ENCODE data around the gene CD46.
A peak's percentile ranks its signal among the peaks of the same experiment; 100 is the strongest.
"Not testable (repeated sequence)": the region's sequence is repeated elsewhere in the genome, so short reads cannot be mapped to it uniquely, and the experiment has no call there.

Gene CD46

GRCh38 chr1:207751790-207752455, at the start of gene CD46:
Gene CD46, plus strand, starts transcription at chr1:207752054. Its CDS starts 159 bp downstream, at chr1:207752213.
- peak; percentile 90 for DNase-seq

DNA sequence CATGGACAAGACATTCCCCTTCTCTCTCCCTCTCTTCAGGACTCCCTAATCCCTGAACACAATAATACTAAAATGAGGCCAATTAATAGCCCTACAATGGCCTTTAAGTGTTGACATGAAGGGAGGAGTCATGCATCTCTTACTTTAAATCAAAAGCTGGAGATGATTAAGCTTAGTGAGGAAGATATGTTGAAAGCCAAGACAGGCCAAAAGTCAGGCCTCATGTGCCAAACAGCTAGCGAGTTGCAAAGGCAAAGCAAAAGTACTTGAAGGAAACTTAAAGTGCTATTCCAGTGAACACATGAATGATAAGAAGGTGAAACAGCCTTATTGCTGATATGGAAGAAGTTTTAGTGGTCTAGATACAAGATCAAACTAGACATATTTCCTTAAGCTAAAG, 49.5 kb upstream of the CD46 start:
- DNase-seq = no peak

GRCh38 chr1:207703712-207704111, 48.1 kb upstream of the CD46 start:
- DNase-seq = no peak

DNA sequence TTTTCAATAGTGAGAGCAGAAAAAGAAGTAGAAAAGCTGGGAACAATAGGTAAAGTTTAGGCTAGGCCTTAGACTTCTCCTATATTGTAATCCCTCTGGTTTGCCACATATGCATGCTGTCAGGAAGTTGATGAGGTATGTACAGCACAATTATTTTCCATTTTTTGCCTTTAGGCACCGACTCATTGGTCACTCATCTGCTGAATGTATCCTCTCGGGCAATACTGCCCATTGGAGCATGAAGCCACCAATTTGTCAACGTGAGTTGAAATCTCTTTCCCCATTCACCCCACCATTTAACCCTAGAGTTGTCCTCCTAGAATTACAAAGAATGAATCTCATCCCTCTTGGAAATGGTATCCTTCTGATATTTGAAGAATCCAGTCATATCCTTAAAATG, 43.9 kb upstream of the CD46 start:
- DNase-seq = not testable (repeated sequence)

DNA sequence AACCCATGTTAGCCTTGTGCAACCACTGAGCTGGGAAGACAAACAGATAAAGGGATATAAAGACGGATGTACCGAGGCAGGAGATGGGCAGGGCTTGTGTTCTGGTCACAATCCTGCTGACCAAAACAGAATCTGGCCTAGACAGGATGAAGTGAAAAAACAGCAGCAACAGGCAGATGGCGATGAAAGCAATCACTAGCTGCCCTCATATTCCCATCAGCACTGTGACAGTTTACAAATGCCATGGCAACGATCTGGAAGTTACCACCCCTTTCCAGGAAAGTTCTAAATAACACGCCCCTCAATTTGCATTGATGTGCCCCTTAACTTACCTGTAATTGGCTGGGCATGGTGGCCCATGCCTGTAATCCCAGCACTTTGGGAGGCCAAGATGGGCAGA, 40.6 kb upstream of the CD46 start:
- DNase-seq = no peak

DNA sequence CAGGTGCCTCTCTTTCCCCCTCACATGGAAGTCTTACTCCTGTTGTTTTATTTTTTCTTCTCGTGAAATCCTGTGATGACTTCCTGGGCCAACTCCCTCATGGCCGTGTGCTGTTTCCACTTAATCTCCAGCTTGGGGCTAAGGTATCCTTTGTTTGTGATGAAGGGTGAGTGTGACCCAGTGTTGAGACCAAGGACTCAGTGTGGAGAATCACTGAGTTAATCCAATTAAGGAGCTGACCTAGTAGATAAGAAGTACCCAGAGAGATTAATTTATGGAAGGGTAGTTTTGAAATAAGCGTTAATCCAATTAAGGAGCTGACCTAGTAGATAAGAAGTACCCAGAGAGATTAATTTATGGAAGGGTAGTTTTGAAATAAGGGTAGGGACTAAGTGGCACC, 39.2 kb upstream of the CD46 start:
- not testable (repeated sequence) for DNase-seq

DNA sequence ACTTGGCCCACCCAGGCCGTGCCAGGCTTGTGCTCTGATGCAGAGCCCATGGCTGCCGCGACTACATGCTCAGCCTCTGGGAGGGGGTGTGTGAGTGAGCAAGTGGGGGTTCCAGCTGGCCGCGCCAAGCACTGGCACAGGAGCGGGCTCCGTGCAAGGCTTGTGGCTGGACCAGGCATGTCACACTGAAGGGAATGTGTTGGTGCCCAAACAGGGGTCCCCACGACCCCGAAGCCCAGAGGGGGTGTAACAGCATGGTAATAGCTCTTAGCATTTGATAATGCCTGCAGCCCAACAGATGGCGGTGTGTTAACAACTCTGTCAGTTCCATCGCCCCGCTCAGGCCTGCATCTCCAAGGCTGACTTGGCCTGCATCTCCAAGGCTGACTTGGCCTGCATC, 38.3 kb upstream of the CD46 start:
- DNase-seq = no peak

GRCh38 chr1:207719234-207719633, 32.6 kb upstream of the CD46 start:
- no peak for DNase-seq

DNA sequence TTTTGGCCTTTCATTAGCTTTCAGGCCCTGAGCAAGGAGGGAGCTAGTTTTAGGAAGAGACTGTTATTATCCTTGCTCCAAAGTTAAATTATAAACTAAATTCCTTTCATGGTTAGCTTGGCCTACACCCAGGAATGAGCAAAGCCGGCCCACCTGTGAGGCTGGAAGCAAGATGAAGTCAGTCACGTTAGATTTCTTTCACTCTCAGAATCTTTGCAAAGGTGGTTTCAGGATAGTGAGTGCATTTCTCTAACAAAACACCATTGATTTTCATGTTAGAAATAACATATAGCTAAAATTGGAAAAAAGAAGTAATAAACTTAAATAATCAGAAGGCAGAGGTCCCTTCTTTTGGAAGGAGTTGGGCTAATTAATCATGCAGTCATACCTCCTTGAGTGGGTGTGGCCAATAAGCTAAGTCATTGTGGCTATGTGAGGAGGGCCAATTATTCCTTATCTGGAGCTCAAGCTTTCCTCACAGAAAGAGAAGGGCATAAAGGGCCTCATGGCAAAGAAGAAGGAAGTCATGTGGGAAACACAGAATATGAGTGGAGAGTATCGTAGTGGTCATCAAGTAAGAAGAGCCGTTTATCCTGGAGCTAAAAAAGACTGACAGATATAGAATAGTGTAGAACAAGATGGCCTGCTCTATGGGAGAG, 23.5 kb upstream of the CD46 start:
- DNase-seq = not testable (repeated sequence)

- not testable (repeated sequence) for DNase-seq
Measured at GRCh38 chr1:207737503-207738157, 14.2 kb upstream of the CD46 start.

DNA sequence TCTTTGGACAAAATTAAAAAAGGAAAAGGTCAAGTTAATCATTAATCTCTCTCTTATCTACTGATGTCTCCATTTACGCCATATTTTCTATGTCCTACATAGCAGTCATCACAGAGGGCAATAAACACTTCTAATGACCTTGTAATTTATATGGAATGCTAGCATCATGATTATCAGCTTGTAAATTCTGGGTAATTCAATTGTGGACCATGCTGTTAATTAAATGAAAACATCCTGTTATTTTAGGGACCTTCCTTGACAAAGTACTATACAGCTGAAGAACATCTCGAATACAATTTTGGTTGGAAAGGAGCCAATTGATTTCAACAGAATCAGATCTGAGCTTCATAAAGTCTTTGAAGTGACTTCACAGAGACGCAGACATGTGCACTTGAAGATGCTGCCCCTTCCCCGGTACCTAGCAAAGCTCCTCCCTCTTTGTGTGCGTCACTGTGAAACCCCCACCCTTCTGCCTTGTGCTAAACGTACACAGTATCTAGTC, 13.6 kb upstream of the CD46 start:
- not testable (repeated sequence) for DNase-seq

DNA sequence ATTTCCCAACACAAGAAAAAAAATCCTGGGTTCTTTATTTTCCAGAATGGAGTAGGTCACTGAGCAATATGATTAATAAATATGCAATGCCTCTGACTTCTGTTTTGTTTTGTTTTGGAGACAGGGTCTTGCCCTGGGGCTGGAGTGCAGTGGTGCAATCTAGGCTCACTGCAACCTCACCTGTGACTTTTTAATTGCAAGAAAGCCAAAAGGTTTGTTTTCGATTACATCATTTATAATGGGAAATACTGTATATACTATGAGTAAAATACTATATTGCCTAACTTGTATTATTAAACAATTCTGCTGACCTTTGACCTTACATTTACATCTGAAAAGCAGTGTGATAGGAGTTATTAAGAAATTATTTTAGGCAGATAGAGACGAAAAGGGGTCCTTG, 11.6 kb upstream of the CD46 start:
- DNase-seq = no peak

- no peak for DNase-seq
Measured at GRCh38 chr1:207742850-207743555, 8.9 kb upstream of the CD46 start.

- DNase-seq = no peak
Measured at GRCh38 chr1:207744000-207744534, 7.8 kb upstream of the CD46 start.

- DNase-seq = no peak
Measured at GRCh38 chr1:207745285-207745684, 6.6 kb upstream of the CD46 start.

DNA sequence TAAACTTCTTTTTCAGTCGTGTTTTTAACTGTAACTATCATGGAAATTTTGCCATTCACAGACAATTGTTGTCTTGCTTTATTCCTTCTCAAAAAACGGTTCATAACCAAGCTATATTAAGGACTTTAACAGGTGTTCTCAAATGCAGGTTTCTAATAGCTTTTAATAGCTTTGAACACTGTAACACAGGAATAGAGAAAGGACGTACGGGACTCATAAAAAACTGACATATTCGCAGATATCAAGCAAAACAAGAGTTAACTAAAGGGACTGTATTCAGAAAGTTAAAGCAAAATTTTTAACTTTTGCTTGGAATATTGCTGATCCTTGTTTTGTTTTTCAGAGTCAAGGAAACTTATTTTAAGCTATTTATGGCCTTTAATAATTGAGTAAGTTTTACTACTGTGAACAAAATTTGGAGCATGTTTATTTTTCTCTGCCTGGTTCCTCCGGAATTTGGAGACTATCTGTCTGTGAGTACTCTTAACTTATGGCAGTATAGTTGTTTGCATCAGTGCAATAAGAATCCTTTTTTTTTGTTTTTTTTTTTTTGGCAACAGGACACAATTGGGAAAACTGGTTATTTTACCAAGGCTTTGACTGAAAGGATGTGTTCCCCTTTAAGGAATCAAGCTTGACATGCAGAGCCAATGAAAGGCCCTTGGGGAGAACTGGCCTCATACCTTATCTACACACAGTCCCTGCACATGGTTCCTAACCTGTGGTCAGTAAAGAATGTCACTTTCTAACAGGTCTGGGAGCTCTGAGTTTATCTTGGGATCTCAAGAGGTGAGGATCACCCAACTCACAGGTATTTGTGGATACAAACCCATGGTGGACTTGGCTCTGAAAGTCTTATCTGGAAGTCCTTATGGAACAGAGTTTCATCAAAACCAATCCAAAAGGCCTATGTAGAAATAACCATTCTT, 5.8 kb upstream of the CD46 start:
- no peak for DNase-seq

DNA sequence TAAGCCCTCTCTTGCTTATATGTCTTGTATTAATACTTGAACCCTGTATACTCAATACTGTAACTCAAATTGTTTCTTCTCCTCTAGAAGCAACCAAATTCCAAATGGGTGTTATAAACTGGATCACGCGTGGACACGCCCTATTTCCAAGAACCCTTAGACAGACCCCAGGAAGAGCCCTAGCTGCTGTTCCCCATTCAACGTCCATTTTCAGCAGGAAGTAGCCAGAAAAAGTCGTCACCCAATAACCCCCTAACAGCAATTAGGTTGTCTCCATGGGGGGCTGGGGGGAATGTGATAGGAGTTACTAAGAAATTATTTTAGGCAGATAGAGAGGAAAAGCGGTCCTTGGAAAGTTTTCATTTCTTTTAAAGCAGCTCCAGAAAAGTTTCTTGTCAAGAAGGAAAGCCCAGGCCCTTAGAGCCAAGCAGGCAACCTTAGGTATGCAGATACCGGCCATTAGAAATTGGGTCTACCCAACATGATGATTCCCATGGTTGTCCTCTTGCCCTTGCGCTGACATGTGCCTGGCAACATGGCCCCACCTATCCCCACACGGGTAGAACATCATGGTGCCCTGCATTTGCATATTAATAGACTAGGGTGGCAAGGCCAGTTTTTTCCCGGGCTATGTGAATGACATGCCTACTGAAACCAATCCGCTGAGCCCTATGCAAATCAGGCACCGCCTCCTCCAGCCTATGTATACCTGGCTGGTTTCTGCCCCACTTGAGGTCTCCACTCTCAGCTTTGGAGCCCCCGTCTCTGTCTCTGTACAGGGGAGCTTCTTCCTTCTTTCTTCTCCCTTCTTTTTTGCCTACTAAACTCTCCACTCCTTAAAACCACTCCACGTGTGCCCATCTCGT, 4.0 kb upstream of the CD46 start:
- no peak for DNase-seq

DNA sequence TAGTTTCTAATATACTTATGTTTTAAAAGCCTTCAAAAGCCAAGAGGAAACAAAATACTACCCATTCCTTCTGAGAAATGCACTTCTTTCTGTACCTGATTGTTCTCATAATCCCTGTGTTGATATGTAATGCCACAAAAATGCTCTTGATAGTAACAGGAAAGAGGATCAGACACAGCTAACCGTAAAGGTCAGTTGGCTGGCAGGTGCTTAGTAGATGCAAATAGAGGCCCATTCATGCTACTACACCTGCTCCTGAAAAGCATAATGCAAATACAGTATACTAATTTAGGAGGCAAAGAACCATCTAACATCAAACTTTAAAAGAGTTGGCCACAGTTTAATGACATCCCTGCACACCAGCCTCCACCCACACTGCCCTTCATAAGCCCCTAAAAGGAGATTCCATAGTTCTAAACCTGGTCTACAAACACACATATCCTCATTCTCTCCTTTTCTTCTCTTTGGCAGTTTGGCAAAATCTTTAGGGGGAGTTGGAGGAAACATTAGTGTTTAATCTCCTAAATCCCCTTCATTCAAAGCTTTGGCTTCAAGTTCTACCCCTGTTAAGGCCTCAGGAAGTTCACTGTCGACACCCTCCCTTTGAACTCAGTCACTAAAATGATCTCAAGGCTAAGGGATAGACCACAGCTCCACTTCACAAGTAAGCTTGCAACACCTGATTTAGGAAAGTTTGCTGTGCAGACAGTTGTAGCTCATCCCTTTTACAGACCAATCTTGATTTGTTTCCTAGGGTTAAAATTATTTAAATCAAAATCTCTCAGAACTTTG, 2.9 kb upstream of the CD46 start:
- no peak for DNase-seq

GRCh38 chr1:207750631-207751305, 1.1 kb upstream of the CD46 start:
- DNase-seq = no peak

GRCh38 chr1:207751463-207751789, 428 bp upstream of the CD46 start:
- DNase-seq = not testable (repeated sequence)
